Coronary artery (tissue), 2 donors: ENCODE results near the gene IFT57.
"Not testable (repeated sequence)": the region's sequence is repeated elsewhere in the genome, so short reads cannot be mapped to it uniquely, and the experiment has no call there.

Source experiments
- DNase-seq: peaks from one replicate; pipeline ENCODE4 v3.0.0-alpha.2; 2017; ENCODE audit warnings: low spot score
- H3K27ac ChIP-seq, 2 donors: fragments of 200-600 bp; sonication (generic); one replicate each; pipeline ENCODE4 v1.5.1; 2016 to 2019
- H3K4me3 ChIP-seq: fragments of 200-600 bp; sonication (generic); 2 replicates; pipeline ENCODE4 v1.5.1; 2016; ENCODE audit warnings: mild to moderate bottlenecking, moderate library complexity
- CTCF ChIP-seq: fragments of 200-600 bp; sonication (generic); IDR thresholded peaks from one replicate; pipeline ENCODE4 v1.5.1; 2019; ENCODE audit warnings: antibody characterized with exemption

Gene IFT57

GRCh38 chr3:108157273-108157672, 65.0 kb downstream of the IFT57 start:
- Histone ChIP-seq H3K27ac (no peak overlapping the region), H3K4me3 (no peak overlapping the region)
- no peak for DNase-seq
- TF ChIP-seq CTCF, result no peak

GRCh38 chr3:108156312-108156853, 65.8 kb downstream of the IFT57 start:
- Histone ChIP-seq H3K27ac (no peak overlapping the region), H3K4me3 (no peak overlapping the region)
- no peak for DNase-seq
- TF ChIP-seq CTCF, result no peak

DNA sequence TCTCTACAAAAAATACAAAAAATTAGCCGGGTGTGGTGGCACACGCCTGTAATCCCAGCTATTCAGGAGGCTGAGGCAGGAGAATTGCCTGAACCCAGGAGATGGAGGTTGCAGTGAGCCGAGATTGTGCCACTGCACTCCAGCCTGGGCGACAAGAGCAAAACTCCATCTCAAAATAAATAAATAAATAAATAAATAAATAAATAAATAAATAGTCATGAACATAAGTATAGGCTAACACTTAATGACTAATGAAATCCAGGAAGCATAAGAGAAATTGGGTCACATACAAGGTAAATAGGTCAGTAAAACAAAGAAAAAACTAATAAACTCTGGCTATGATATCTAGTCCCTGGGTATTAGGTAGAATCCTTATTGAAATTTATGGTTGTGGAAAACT, 66.6 kb downstream of the IFT57 start:
- H3K27ac ChIP-seq, DNase-seq, H3K4me3 ChIP-seq: not testable (repeated sequence)

DNA sequence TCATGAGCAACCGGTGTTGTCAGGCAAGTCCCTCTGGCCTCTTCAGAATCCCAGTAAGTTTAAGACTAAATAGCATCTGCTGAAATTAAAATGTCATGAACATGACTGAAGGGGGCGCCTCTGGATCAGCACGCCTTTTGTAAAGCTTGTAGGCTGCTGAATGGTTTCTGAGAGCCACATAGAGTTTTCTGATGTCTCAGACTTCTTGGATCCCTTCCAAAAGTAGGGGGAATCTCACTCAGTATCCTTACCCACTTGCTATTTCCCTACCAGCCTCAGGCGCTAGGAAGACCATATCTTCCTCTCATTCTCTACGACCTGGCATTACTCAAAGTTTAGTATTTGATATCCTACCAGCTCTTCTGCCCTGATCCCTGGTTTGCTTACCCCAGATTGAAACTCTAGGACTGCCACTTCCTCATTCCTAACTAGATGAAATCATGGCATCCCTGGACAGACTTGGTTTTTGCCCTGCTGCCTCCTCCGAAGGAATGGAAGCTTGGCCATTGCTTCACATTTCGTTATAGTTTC, 68.7 kb downstream of the IFT57 start:
- Histone ChIP-seq H3K4me3 (no peak overlapping the region), H3K27ac (no peak overlapping the region)
- DNase-seq, result no peak
- TF ChIP-seq CTCF, result no peak

- TF ChIP-seq CTCF, result no peak
- DNase-seq, result no peak
- no peak overlapping the region for H3K4me3 ChIP-seq
- no peak overlapping the region for H3K27ac ChIP-seq
Observed at GRCh38 chr3:108152274-108152673, 70.0 kb downstream of the IFT57 start.

GRCh38 chr3:108150200-108150599, 72.0 kb downstream of the IFT57 start:
- TF ChIP-seq CTCF, result no peak
- DNase-seq, result no peak
- H3K4me3 ChIP-seq, result no peak overlapping the region
- H3K27ac ChIP-seq, result no peak overlapping the region

- H3K27ac ChIP-seq, result no peak overlapping the region
- no peak for DNase-seq
- H3K4me3 ChIP-seq, result no peak overlapping the region
- TF ChIP-seq CTCF, result no peak
Observed at GRCh38 chr3:108146139-108146538, 76.1 kb downstream of the IFT57 start.
